H9 (cell line): ENCODE data around the gene GRID2. TPM values are rescaled to one million over a fixed set of nuclear protein-coding genes. Genes with fewer than 3 reads are reported as not detected.
A peak's percentile ranks its signal among the peaks of the same experiment; 100 is the strongest.

Experiments used
- DNase-seq: peaks from one replicate; pipeline ENCODE4 v3.0.0-alpha.2; 2017
- H2AFZ ChIP-seq: one replicate; pipeline ENCODE4 v1.6.1; 2013; ENCODE audit warnings: mild to moderate bottlenecking, low read length, control low read depth, moderate library complexity
- H2AK5ac ChIP-seq: 2 replicates; pipeline ENCODE4 v1.6.1; 2013; ENCODE audit warnings: low read length, control low read depth, mixed read lengths; ENCODE audit not compliant: insufficient read length
- H2BK120ac ChIP-seq: one replicate; pipeline ENCODE4 v1.6.1; 2013; ENCODE audit warnings: low read depth, mild to moderate bottlenecking, low read length, control low read depth, inconsistent platforms; ENCODE audit not compliant: poor library complexity, severe bottlenecking
- H2BK12ac ChIP-seq: 2 replicates; pipeline ENCODE4 v1.6.1; 2013; ENCODE audit warnings: low read length, control low read depth, mixed read lengths, low read depth; ENCODE audit not compliant: insufficient read length
- H2BK15ac ChIP-seq: 2 replicates; pipeline ENCODE4 v1.6.1; 2013; ENCODE audit warnings: low read depth, low read length, control low read depth
- H2BK20ac ChIP-seq: one replicate; pipeline ENCODE4 v1.6.1; 2013; ENCODE audit warnings: low read depth, mild to moderate bottlenecking, low read length, control low read depth, inconsistent platforms; ENCODE audit not compliant: poor library complexity, severe bottlenecking
- H2BK5ac ChIP-seq: 2 replicates; pipeline ENCODE4 v1.6.1; 2013; ENCODE audit warnings: low read length, control low read depth, mixed read lengths; ENCODE audit not compliant: insufficient read length
- H3K14ac ChIP-seq: 2 replicates; pipeline ENCODE4 v1.6.1; 2013; ENCODE audit warnings: low read length, control low read depth; ENCODE audit not compliant: insufficient read depth
- H3K18ac ChIP-seq: 2 replicates; pipeline ENCODE4 v1.6.1; 2013; ENCODE audit warnings: low read depth, mild to moderate bottlenecking, mixed read lengths, low read length, control low read depth; ENCODE audit not compliant: insufficient read length
- H3K23ac ChIP-seq: 2 replicates; pipeline ENCODE4 v1.6.1; 2013; ENCODE audit warnings: low read length, control low read depth, mixed read lengths, low read depth; ENCODE audit not compliant: insufficient read length
- H3K23me2 ChIP-seq: 2 replicates; pipeline ENCODE4 v1.6.1; 2013; ENCODE audit warnings: low read depth, mild to moderate bottlenecking, mixed read lengths, low read length, control low read depth; ENCODE audit not compliant: insufficient read length, poor library complexity, severe bottlenecking
- H3K27ac ChIP-seq: 2 replicates; pipeline ENCODE4 v1.5.1; 2013; ENCODE audit warnings: low read length, control low read depth, mixed read lengths, low read depth; ENCODE audit not compliant: insufficient read length
- H3K27me3 ChIP-seq: 2 replicates; pipeline ENCODE4 v1.6.1; 2013; ENCODE audit warnings: low read length, control low read depth, inconsistent platforms; ENCODE audit not compliant: insufficient read depth
- H3K4ac ChIP-seq: 2 replicates; pipeline ENCODE4 v1.6.1; 2013; ENCODE audit warnings: low read depth, mild to moderate bottlenecking, control low read depth, inconsistent platforms, low read length, moderate library complexity
- H3K4me1 ChIP-seq: 2 replicates; pipeline ENCODE4 v1.6.1; 2013; ENCODE audit warnings: low read length, control low read depth, inconsistent platforms; ENCODE audit not compliant: insufficient read depth
- H3K4me2 ChIP-seq: 2 replicates; pipeline ENCODE4 v1.6.1; 2013; ENCODE audit warnings: low read length, control low read depth, mixed read lengths; ENCODE audit not compliant: insufficient read length, insufficient read depth
- H3K56ac ChIP-seq: 2 replicates; pipeline ENCODE4 v1.6.1; 2013; ENCODE audit warnings: low read depth, mild to moderate bottlenecking, mixed read lengths, low read length, control low read depth; ENCODE audit not compliant: insufficient read length
- H3K79me1 ChIP-seq: 2 replicates; pipeline ENCODE4 v1.6.1; 2013; ENCODE audit warnings: low read depth, mild to moderate bottlenecking, moderate library complexity, low read length, control low read depth, inconsistent platforms; ENCODE audit not compliant: insufficient read depth, poor library complexity, severe bottlenecking
- H3K79me2 ChIP-seq: 2 replicates; pipeline ENCODE4 v1.6.1; 2013; ENCODE audit warnings: low read length, control low read depth, inconsistent platforms; ENCODE audit not compliant: insufficient read depth
- H3K9ac ChIP-seq: 2 replicates; pipeline ENCODE4 v1.6.1; 2013; ENCODE audit warnings: low read length, control low read depth, mixed read lengths; ENCODE audit not compliant: insufficient read length; ENCODE audit errors: extremely low read depth
- H3K9me3 ChIP-seq: one replicate; pipeline ENCODE4 v1.6.1; 2013; ENCODE audit warnings: low read depth, low read length, inconsistent platforms; ENCODE audit not compliant: control insufficient read depth
- H3T11ph ChIP-seq: one replicate; pipeline ENCODE4 v1.6.1; 2013; ENCODE audit warnings: mild to moderate bottlenecking, low read length, control low read depth, inconsistent platforms
- H4K20me1 ChIP-seq: one replicate; pipeline ENCODE4 v1.6.1; 2013; ENCODE audit not compliant: control insufficient read depth, insufficient read length, insufficient read depth
- H4K5ac ChIP-seq: 2 replicates; pipeline ENCODE4 v1.6.1; 2013; ENCODE audit warnings: low read depth, mild to moderate bottlenecking, mixed read lengths, low read length, control low read depth; ENCODE audit not compliant: insufficient read length
- H4K8ac ChIP-seq: replicated peaks from 2 replicates; pipeline ENCODE4 v1.6.1; 2013; ENCODE audit warnings: low read length, control low read depth, mixed read lengths, low read depth; ENCODE audit not compliant: insufficient read length
- H4K91ac ChIP-seq: 2 replicates; pipeline ENCODE4 v1.6.1; 2013; ENCODE audit warnings: low read depth, mild to moderate bottlenecking, moderate library complexity, mixed read lengths, low read length, control low read depth; ENCODE audit not compliant: insufficient read length
- H3K27ac Mint-ChIP-seq, 3 experiments: 2 replicates in 2 of 3; 3 replicates in 1 of 3; pipeline ENCODE4 v1.8.0; 2020 to 2021; ENCODE audit warnings: mixed read lengths in 3 of 3, mild to moderate bottlenecking in 1 of 3, moderate library complexity in 1 of 3
- H3K27me3 Mint-ChIP-seq: 2 replicates; pipeline ENCODE4 v1.8.0; 2021; ENCODE audit warnings: low read depth, mild to moderate bottlenecking, moderate library complexity, mixed read lengths
- H3K36me3 Mint-ChIP-seq, 3 experiments: 2 replicates in 2 of 3; 3 replicates in 1 of 3; pipeline ENCODE4 v1.8.0; 2020 to 2021; ENCODE audit warnings: low read depth in 3 of 3, mixed read lengths in 3 of 3; ENCODE audit not compliant: insufficient read depth in 1 of 3
- H3K4me1 Mint-ChIP-seq, 2 experiments: 2 replicates each; pipeline ENCODE4 v1.8.0; 2020; ENCODE audit warnings: mixed read lengths in 2 of 2
- H3K4me3 Mint-ChIP-seq, 2 experiments: 2 replicates in 1 of 2; 3 replicates in 1 of 2; pipeline ENCODE4 v1.8.0; 2020 to 2021; ENCODE audit warnings: mild to moderate bottlenecking in 2 of 2, mixed read lengths in 2 of 2, moderate library complexity in 1 of 2
- H3K9me3 Mint-ChIP-seq, 2 experiments: 2 replicates in 1 of 2; 3 replicates in 1 of 2; pipeline ENCODE4 v1.8.0; 2020; ENCODE audit warnings: mild to moderate bottlenecking in 2 of 2, mixed read lengths in 2 of 2, moderate library complexity in 1 of 2
- WGBS: extraction: QIAGEN DNeasy Blood & Tissue Kit; methylation state at CpG from one replicate; pipeline ENCODE4 v1.1.7; 2013; ENCODE audit warnings: missing lambda C conversion rate, low lambda C conversion rate, mixed read lengths; ENCODE audit not compliant: insufficient read length; ENCODE audit errors: extremely low coverage; 5-methylcytosine and 5-hydroxymethylcytosine counted together
- total RNA-seq: library from RNA; stranded (reverse); gene quantifications from 2 replicates; pipeline ENCODE4 v1.2.1, GENCODE V29; 2021
- TF ChIP-seq, protein P1 (sequence below): fragments of 200-600 bp; sonication (generic); conservative IDR thresholded peaks from 3 replicates; pipeline ENCODE4 v1.8.0; 2021; ENCODE audit warnings: antibody characterized with exemption, mild to moderate bottlenecking

GRID2 gene
- total RNA-seq, 1 experiment from 2014 or later: 21.8 TPM

DNA sequence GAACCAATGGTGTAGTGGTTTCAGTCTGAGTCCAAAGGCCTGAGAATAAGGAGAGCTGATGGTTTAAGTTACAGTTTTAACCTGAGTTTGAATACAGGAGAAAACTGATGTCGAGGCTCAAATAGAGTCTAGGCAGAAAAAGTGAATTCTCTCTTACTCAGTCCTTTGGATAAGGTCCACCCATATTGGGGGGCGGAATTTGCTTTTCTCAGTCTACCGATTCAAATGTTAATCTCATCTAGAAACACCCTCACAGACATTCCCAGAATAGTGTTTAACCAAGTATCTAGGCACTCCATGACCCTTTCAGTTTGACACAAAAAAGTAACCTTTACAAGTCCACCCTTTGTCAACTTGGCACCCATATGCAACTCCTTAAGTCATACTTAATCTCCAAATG lies 216.0 kb downstream of the GRID2 start:
- H3K27ac ChIP-seq: peak overlapping the region; percentile 95
- H3K18ac ChIP-seq: no peak overlapping the region
- no peak overlapping the region for H4K8ac ChIP-seq
- peaks cover 10% of the 10 kb centered on the region; the same call in 1 of the 2 replicates for H3K79me2 ChIP-seq
- no peak overlapping the region for H2BK12ac ChIP-seq
- no peaks in the 10 kb centered on the region for H3K79me1 ChIP-seq
- TF ChIP-seq, protein P1, sequence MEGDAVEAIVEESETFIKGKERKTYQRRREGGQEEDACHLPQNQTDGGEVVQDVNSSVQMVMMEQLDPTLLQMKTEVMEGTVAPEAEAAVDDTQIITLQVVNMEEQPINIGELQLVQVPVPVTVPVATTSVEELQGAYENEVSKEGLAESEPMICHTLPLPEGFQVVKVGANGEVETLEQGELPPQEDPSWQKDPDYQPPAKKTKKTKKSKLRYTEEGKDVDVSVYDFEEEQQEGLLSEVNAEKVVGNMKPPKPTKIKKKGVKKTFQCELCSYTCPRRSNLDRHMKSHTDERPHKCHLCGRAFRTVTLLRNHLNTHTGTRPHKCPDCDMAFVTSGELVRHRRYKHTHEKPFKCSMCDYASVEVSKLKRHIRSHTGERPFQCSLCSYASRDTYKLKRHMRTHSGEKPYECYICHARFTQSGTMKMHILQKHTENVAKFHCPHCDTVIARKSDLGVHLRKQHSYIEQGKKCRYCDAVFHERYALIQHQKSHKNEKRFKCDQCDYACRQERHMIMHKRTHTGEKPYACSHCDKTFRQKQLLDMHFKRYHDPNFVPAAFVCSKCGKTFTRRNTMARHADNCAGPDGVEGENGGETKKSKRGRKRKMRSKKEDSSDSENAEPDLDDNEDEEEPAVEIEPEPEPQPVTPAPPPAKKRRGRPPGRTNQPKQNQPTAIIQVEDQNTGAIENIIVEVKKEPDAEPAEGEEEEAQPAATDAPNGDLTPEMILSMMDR: no peak
- no peak overlapping the region for H3K14ac ChIP-seq
- no peaks in the 10 kb centered on the region for H3K23me2 ChIP-seq
- no peak overlapping the region for H4K91ac ChIP-seq
- peak; percentile 41 for DNase-seq
- H2BK20ac ChIP-seq: no peak overlapping the region
- no peaks in the 10 kb centered on the region for H3K27me3 Mint-ChIP-seq
- H3K4me1 ChIP-seq: peaks cover 18% of the 10 kb centered on the region
- H2BK5ac ChIP-seq: no peak overlapping the region
- H2BK120ac ChIP-seq: no peak overlapping the region
- H3K4me1 Mint-ChIP-seq: peaks cover 28 to 35% of the 10 kb centered on the region in 2 experiments
- no peak overlapping the region for H3K56ac ChIP-seq
- peak overlapping the region; percentile 47 to 73 (median 55); a peak in 3 of 7 replicates for H3K27ac Mint-ChIP-seq
- H4K20me1 ChIP-seq: no peaks in the 10 kb centered on the region
- no peaks in the 10 kb centered on the region; a peak in 1 of 7 replicates for H3K36me3 Mint-ChIP-seq
- no peak overlapping the region for H2AFZ ChIP-seq
- no peaks in the 10 kb centered on the region for H3K9me3 Mint-ChIP-seq
- no peak overlapping the region for H3T11ph ChIP-seq
- WGBS: no CpG with 5 or more reads among the region's 3 CpGs
- H2AK5ac ChIP-seq: no peak overlapping the region
- H3K23ac ChIP-seq: no peak overlapping the region
- H4K5ac ChIP-seq: no peak overlapping the region
- no peaks in the 10 kb centered on the region for H3K27me3 ChIP-seq
- no peak overlapping the region for H2BK15ac ChIP-seq
- no peak overlapping the region for H3K9ac ChIP-seq
- peak overlapping the region in 1 of 2 experiments; percentile 20; a peak in 1 of 5 replicates for H3K4me3 Mint-ChIP-seq
- H3K9me3 ChIP-seq: no peaks in the 10 kb centered on the region
- H3K4me2 ChIP-seq: peak overlapping the region; percentile 9
- no peak overlapping the region for H3K4ac ChIP-seq
